ENCODE measurements around the gene BOLA3. TPM values are rescaled to one million over a fixed set of nuclear protein-coding genes. Genes with fewer than 3 reads are reported as not detected.

Gene BOLA3
- total and polyA plus RNA-seq, 4 donors, result 9.5 to 35.2 (median 27.1) TPM

DNA sequence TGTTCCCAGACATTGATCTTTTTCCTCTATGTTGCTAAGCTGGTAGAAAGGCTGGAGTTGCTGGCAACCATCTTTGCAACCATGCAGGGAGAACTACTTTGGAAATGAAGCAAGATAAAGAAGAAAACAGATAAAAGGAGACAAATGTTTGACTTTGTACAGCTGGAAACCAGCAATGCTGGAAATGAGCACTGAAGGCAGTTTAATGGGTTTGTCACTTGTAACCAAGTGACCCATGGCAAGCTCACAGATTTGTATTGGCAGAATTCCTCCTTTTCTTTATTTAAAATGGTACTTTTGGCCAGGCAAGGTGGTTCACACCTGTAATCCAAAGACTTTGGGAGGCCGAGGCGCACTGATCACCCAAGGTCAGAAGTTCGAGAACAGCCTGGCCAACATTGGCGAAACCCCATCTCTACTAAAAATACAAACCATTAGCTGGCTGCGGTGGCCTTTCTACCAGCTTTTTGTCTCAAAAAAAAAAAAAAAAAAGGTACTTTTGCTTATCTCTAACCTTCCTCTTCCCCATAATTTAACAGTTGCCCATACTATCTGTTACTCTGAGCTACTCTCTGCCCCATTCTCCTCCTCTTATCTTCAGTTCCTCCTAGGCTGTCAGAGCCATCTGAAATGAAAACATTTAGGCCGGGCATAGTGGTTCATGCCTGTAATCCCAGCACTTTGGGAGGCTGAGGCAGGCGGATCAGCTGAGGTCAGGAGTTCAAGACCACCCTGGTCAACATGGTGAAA, 2.0 kb upstream of the BOLA3 start:
- H3K4me3 ChIP-seq (ENCODE audit: low read depth in 1 of 3, low read length in 3 of 3), result no peak overlapping the region
- H3K4me1 ChIP-seq (ENCODE audit: control insufficient read depth in 4 of 4, insufficient read depth in 4 of 4, low read length in 3 of 4), result peaks cover 5 to 16% (median 11%) of the 10 kb centered on the region in 4 donors
- peaks cover 4 to 10% (median 6%) of the 10 kb centered on the region in 4 donors for H3K36me3 ChIP-seq (ENCODE audit: control insufficient read depth in 4 of 4, insufficient read depth in 3 of 4, low read depth in 1 of 4, low read length in 3 of 4)
- H3K27me3 ChIP-seq (ENCODE audit: control insufficient read depth in 4 of 4, insufficient read depth in 4 of 4, low read length in 3 of 4), result no peaks in the 10 kb centered on the region
- DNase-seq (ENCODE audit: low spot score), result no peak
- 86% methylated on average over 7 of the region's 7 CpGs for WGBS
- H3K27ac ChIP-seq (ENCODE audit: low read depth in 1 of 2, low read length in 2 of 2), result no peak overlapping the region
- no peaks in the 10 kb centered on the region for H3K9me3 ChIP-seq (ENCODE audit: control insufficient read depth in 4 of 4, low read length in 3 of 4)
- TF ChIP-seq, protein P1, sequence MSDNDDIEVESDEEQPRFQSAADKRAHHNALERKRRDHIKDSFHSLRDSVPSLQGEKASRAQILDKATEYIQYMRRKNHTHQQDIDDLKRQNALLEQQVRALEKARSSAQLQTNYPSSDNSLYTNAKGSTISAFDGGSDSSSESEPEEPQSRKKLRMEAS (IDR thresholded peaks at IDR 0.05), result no peak
- TF ChIP-seq, protein P2, sequence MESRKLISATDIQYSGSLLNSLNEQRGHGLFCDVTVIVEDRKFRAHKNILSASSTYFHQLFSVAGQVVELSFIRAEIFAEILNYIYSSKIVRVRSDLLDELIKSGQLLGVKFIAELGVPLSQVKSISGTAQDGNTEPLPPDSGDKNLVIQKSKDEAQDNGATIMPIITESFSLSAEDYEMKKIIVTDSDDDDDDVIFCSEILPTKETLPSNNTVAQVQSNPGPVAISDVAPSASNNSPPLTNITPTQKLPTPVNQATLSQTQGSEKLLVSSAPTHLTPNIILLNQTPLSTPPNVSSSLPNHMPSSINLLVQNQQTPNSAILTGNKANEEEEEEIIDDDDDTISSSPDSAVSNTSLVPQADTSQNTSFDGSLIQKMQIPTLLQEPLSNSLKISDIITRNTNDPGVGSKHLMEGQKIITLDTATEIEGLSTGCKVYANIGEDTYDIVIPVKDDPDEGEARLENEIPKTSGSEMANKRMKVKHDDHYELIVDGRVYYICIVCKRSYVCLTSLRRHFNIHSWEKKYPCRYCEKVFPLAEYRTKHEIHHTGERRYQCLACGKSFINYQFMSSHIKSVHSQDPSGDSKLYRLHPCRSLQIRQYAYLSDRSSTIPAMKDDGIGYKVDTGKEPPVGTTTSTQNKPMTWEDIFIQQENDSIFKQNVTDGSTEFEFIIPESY (IDR thresholded peaks at IDR 0.05), result no peak
- TF ChIP-seq NR2F2 (IDR thresholded peaks at IDR 0.05) (no peak), HNF4G (IDR thresholded peaks at IDR 0.05) (no peak), FOXA1 (IDR thresholded peaks at IDR 0.05) (no peak), GABPA (IDR thresholded peaks at IDR 0.05 in 1 of 2, conservative IDR thresholded peaks at IDR 0.05 in 1 of 2) (no peak), YY1 (IDR thresholded peaks at IDR 0.05) (no peak), TAF1 (conservative IDR thresholded peaks at IDR 0.05) (no peak), JUND (IDR thresholded peaks at IDR 0.05) (no peak), FOXA2 (IDR thresholded peaks at IDR 0.05) (no peak), RAD21 (IDR thresholded peaks at IDR 0.05) (no peak), SP1 (IDR thresholded peaks at IDR 0.05) (no peak), RXRA (IDR thresholded peaks at IDR 0.05) (no peak)
- TF ChIP-seq, protein P3, sequence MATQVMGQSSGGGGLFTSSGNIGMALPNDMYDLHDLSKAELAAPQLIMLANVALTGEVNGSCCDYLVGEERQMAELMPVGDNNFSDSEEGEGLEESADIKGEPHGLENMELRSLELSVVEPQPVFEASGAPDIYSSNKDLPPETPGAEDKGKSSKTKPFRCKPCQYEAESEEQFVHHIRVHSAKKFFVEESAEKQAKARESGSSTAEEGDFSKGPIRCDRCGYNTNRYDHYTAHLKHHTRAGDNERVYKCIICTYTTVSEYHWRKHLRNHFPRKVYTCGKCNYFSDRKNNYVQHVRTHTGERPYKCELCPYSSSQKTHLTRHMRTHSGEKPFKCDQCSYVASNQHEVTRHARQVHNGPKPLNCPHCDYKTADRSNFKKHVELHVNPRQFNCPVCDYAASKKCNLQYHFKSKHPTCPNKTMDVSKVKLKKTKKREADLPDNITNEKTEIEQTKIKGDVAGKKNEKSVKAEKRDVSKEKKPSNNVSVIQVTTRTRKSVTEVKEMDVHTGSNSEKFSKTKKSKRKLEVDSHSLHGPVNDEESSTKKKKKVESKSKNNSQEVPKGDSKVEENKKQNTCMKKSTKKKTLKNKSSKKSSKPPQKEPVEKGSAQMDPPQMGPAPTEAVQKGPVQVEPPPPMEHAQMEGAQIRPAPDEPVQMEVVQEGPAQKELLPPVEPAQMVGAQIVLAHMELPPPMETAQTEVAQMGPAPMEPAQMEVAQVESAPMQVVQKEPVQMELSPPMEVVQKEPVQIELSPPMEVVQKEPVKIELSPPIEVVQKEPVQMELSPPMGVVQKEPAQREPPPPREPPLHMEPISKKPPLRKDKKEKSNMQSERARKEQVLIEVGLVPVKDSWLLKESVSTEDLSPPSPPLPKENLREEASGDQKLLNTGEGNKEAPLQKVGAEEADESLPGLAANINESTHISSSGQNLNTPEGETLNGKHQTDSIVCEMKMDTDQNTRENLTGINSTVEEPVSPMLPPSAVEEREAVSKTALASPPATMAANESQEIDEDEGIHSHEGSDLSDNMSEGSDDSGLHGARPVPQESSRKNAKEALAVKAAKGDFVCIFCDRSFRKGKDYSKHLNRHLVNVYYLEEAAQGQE (IDR thresholded peaks at IDR 0.05), result no peak
- TF ChIP-seq, protein P4, sequence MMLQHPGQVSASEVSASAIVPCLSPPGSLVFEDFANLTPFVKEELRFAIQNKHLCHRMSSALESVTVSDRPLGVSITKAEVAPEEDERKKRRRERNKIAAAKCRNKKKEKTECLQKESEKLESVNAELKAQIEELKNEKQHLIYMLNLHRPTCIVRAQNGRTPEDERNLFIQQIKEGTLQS (IDR thresholded peaks at IDR 0.05), result no peak
- no peak overlapping the region for H3K9ac ChIP-seq (ENCODE audit: low read depth in 1 of 2, low read length in 2 of 2)

DNA sequence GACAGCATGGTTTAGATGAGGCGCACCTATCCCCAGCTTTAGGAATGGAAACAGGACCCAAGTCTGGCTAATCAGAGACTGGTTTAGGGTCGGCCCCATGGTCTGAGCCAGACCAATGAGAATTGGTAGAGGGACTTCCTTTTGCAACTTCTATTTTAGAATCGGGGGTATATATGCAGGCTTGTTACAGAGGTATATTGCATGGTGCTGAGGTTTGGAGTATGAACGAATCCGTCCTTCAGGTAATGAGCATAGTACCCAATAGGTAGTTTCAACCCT, 1.5 kb upstream of the BOLA3 start:
- DNase-seq (ENCODE audit: low spot score), result no peak
- Histone ChIP-seq H3K9me3 (ENCODE audit: control insufficient read depth in 4 of 4, low read length in 3 of 4) (no peaks in the 10 kb centered on the region), H3K27me3 (ENCODE audit: control insufficient read depth in 4 of 4, insufficient read depth in 4 of 4, low read length in 3 of 4) (no peaks in the 10 kb centered on the region), H3K36me3 (ENCODE audit: control insufficient read depth in 4 of 4, insufficient read depth in 3 of 4, low read depth in 1 of 4, low read length in 3 of 4) (peaks cover 4 to 7% (median 6%) of the 10 kb centered on the region in 4 donors), H3K27ac (ENCODE audit: low read depth in 1 of 2, low read length in 2 of 2) (no peak overlapping the region), H3K4me3 (ENCODE audit: low read depth in 1 of 3, low read length in 3 of 3) (no peak overlapping the region), H3K4me1 (ENCODE audit: control insufficient read depth in 4 of 4, insufficient read depth in 4 of 4, low read length in 3 of 4) (peaks cover 5 to 16% (median 11%) of the 10 kb centered on the region in 4 donors), H3K9ac (ENCODE audit: low read depth in 1 of 2, low read length in 2 of 2) (no peak overlapping the region)
- TF ChIP-seq FOXA1 (IDR thresholded peaks at IDR 0.05) (no peak), GABPA (IDR thresholded peaks at IDR 0.05 in 1 of 2, conservative IDR thresholded peaks at IDR 0.05 in 1 of 2) (no peak), EGR1 (IDR thresholded peaks at IDR 0.05; ENCODE audit: low read depth in 2 of 2) (no peak), YY1 (IDR thresholded peaks at IDR 0.05) (no peak), JUND (IDR thresholded peaks at IDR 0.05) (no peak), RAD21 (IDR thresholded peaks at IDR 0.05) (no peak)
- TF ChIP-seq, protein P4 (IDR thresholded peaks at IDR 0.05), result no peak
- TF ChIP-seq, protein P2 (IDR thresholded peaks at IDR 0.05), result no peak
- TF ChIP-seq, protein P1 (IDR thresholded peaks at IDR 0.05), result no peak
- whole genome bisulfite sequencing, result 91% methylated on average over 5 of the region's 5 CpGs

Measured in liver (tissue), 9 donors.